ENCODE measurements around the gene EARS2. TPM values are rescaled to one million over a fixed set of nuclear protein-coding genes. Genes with fewer than 3 reads are reported as not detected.

EARS2 gene
- total RNA-seq, 4 donors from 2014 or later, result 8.4 to 39.6 (median 19.3) TPM

DNA sequence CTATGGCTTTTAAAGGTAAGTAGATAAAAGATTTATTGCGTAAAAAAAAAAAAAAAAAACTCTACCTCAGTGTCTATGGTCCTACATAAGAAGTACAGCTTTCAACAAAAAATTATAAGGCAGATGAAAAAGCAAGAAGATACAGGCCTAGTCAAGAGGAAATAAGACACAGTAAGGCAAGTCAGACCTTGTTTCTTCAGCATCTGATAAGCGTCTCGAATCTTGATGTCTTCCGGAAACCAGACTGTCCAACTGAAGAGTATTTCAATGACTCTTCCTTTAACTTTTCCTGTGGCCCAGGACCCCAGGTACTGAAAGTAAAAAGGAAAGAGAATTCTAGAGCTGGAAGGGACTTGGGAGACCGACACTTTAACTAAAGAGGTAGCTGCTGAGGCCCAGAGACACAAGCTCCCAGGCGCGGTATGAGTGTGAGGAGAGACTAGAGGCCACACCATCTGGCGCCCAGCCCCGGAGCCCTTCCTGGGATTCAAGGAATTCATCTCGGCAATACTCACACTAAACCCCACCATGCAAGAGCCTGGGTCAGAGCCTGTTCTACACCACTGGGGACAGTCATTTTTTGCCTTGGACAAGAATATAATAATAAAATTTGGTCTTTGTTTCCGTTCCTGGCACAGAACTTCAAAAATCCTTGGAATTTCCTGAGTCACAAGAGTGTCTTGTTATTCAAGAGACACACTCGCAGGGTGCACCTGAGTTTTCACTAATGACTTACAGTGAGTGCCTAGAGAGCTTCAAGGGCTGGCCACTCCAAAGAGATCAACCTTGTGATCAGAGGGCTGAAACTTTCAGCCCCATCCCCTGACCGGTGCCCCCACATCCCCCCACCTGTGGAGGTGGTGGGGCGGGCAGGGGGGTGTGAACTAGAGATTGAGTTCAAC lies 65.4 kb downstream of the EARS2 start:
- no peaks in the 10 kb centered on the region for H3K27me3 ChIP-seq
- ATAC-seq (no peak), DNase-seq (no peak)
- no peaks in the 10 kb centered on the region for H3K9me3 ChIP-seq
- in situ Hi-C loops (cut with MboI; ENCODE audit: low sequenced_read_pairs in 4 of 4) (no loop called here), intact Hi-C loops (cut with DNase I; ENCODE audit: low total_unique reads) (no loop called here)
- H3K36me3 ChIP-seq, result peaks cover 0 to 84% of the 10 kb centered on the region in 2 donors
- no peak overlapping the region for H3K4me3 ChIP-seq
- peak overlapping the region in 2 of 4 donors; percentile 17 to 35 for H3K27ac ChIP-seq
- no peak for TF ChIP-seq POLR2A (IDR thresholded peaks at IDR 0.05)
- TF ChIP-seq, protein P1, sequence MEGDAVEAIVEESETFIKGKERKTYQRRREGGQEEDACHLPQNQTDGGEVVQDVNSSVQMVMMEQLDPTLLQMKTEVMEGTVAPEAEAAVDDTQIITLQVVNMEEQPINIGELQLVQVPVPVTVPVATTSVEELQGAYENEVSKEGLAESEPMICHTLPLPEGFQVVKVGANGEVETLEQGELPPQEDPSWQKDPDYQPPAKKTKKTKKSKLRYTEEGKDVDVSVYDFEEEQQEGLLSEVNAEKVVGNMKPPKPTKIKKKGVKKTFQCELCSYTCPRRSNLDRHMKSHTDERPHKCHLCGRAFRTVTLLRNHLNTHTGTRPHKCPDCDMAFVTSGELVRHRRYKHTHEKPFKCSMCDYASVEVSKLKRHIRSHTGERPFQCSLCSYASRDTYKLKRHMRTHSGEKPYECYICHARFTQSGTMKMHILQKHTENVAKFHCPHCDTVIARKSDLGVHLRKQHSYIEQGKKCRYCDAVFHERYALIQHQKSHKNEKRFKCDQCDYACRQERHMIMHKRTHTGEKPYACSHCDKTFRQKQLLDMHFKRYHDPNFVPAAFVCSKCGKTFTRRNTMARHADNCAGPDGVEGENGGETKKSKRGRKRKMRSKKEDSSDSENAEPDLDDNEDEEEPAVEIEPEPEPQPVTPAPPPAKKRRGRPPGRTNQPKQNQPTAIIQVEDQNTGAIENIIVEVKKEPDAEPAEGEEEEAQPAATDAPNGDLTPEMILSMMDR (IDR thresholded peaks at IDR 0.05 in 4 of 5, conservative IDR thresholded peaks at IDR 0.05 in 1 of 5), result no peak
- H3K4me1 ChIP-seq, result no peaks in the 10 kb centered on the region

DNA sequence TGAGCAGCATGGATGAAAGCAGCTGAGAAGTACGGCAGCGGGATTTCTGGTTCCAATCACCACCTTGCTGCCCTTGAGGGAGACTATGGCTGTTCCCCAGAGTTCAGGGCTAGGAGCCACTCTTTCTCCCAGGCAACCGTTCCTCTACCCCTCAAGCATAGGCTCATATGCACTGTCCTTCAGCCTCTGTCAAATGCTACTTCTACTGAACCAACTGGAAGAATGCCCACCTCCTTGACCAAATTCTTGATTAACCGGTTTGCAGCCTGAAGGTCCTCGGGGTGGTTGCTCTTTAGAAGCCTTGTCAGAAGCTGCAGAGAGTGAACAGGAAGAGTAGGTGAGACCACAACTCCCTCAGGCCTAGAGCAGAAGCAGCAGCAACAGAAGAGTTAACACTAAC lies 70.7 kb downstream of the EARS2 start:
- ATAC-seq (no peak), DNase-seq (no peak)
- Histone ChIP-seq H3K27me3 (no peaks in the 10 kb centered on the region), H3K4me3 (no peak overlapping the region), H3K36me3 (peaks cover 0 to 99% of the 10 kb centered on the region in 2 donors), H3K9me3 (no peaks in the 10 kb centered on the region), H3K27ac (no peak overlapping the region), H3K4me1 (no peaks in the 10 kb centered on the region)
- TF ChIP-seq, protein P1 (IDR thresholded peaks at IDR 0.05 in 4 of 5, conservative IDR thresholded peaks at IDR 0.05 in 1 of 5), result no peak
- no peak for TF ChIP-seq POLR2A (IDR thresholded peaks at IDR 0.05)
- in situ Hi-C loops (cut with MboI; ENCODE audit: low sequenced_read_pairs in 4 of 4), result no loop called here
- intact Hi-C loops (cut with DNase I; ENCODE audit: low total_unique reads), result no loop called here

DNA sequence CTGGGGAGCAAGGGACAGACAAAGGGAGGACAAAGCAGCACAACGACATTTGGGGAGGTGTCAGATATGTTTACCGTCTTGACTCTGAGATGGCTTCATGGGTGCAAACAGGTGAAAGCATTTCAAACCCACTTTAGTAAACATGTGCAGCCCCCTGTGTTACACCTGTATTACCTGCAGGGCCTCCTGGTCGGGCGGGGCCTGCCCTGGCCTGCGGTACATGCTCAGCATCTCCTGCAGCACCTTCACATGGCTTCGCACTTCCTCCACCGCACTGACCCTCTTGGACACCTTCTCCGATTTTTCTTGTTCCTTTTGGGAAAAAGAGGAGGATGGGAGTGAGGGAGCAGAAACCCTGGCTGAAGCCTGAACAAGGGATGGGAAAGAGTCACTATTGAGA lies 71.3 kb downstream of the EARS2 start:
- intact Hi-C loops (cut with DNase I; ENCODE audit: low total_unique reads) (no loop called here), in situ Hi-C loops (cut with MboI; ENCODE audit: low sequenced_read_pairs in 4 of 4) (no loop called here)
- ATAC-seq (no peak), DNase-seq (no peak)
- no peak for TF ChIP-seq POLR2A (IDR thresholded peaks at IDR 0.05)
- TF ChIP-seq, protein P1 (IDR thresholded peaks at IDR 0.05 in 4 of 5, conservative IDR thresholded peaks at IDR 0.05 in 1 of 5), result no peak
- Histone ChIP-seq H3K9me3 (no peaks in the 10 kb centered on the region), H3K36me3 (peaks cover 0 to 99% of the 10 kb centered on the region in 2 donors), H3K27ac (no peak overlapping the region), H3K4me3 (no peak overlapping the region), H3K4me1 (no peaks in the 10 kb centered on the region), H3K27me3 (no peaks in the 10 kb centered on the region)

DNA sequence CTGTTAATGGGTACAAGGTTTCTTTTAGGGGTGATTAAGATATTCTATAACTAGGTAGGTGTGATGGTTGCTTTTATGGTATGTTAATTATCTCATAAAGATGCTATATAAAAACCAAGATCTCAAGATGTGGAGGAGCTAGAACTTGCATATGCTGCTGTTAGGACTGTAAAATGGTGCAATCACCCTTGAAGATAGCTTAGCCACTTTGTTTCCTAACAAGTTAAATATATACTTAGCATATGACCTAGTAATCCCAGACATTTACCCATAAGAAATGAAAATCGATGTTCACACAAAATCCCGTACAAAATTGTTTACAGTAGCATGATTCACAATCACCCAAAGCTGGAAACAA lies 71.9 kb downstream of the EARS2 start:
- Histone ChIP-seq H3K4me1 (no peaks in the 10 kb centered on the region), H3K27me3 (no peaks in the 10 kb centered on the region), H3K4me3 (no peak overlapping the region), H3K36me3 (peaks cover 0 to 99% of the 10 kb centered on the region in 2 donors), H3K27ac (no peak overlapping the region), H3K9me3 (no peaks in the 10 kb centered on the region)
- in situ Hi-C loops (cut with MboI; ENCODE audit: low sequenced_read_pairs in 4 of 4) (no loop called here), intact Hi-C loops (cut with DNase I; ENCODE audit: low total_unique reads) (no loop called here)
- TF ChIP-seq POLR2A (IDR thresholded peaks at IDR 0.05), result no peak
- TF ChIP-seq, protein P1 (IDR thresholded peaks at IDR 0.05 in 4 of 5, conservative IDR thresholded peaks at IDR 0.05 in 1 of 5), result no peak
- DNase-seq, result no peak
- ATAC-seq, result no peak

All from gastrocnemius medialis (tissue), 4 donors.